ENCODE data around the gene FOS. TPM values are rescaled to one million over a fixed set of nuclear protein-coding genes. Genes with fewer than 3 reads are reported as not detected.

Gene FOS
- 10 to 100 TPM; 12.7 to 68.3 TPM for total RNA-seq

DNA sequence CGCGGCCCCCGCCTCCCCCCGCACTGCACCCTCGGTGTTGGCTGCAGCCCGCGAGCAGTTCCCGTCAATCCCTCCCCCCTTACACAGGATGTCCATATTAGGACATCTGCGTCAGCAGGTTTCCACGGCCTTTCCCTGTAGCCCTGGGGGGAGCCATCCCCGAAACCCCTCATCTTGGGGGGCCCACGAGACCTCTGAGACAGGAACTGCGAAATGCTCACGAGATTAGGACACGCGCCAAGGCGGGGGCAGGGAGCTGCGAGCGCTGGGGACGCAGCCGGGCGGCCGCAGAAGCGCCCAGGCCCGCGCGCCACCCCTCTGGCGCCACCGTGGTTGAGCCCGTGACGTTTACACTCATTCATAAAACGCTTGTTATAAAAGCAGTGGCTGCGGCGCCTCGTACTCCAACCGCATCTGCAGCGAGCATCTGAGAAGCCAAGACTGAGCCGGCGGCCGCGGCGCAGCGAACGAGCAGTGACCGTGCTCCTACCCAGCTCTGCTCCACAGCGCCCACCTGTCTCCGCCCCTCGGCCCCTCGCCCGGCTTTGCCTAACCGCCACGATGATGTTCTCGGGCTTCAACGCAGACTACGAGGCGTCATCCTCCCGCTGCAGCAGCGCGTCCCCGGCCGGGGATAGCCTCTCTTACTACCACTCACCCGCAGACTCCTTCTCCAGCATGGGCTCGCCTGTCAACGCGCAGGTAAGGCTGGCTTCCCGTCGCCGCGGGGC lies at the start of gene FOS:
Gene FOS (plus strand): TSS at position 407 of the 731 bp plus-strand sequence. CDS start 155 bp downstream, at position 562.

Small RNA genes within 50 kb of the gene (small RNA-seq; reads per million reads assigned to genes)
- gene RF00004: 0 reads per million in 2 donors

Other genes with a start within 250 kb of the FOS start
- gene MLH3, start 227.4 kb upstream of the FOS start, total RNA-seq: 10 to 100 TPM; 15.1 to 15.3 TPM
- gene ACYP1, start 214.8 kb upstream of the FOS start, total RNA-seq: 10 to 100 TPM; 12.4 to 17.3 TPM
- 1 to 10 TPM; 1.4 to 2.7 TPM for gene ZC2HC1C, start 209.2 kb upstream of the FOS start, total RNA-seq
- 10 to 100 TPM; 32.3 to 57.1 TPM for gene NEK9, start 151.8 kb upstream of the FOS start, total RNA-seq
- gene TMED10, start 102.2 kb upstream of the FOS start, total RNA-seq: 100 to 1,000 TPM; 283 to 311 TPM
- gene JDP2, start 149.2 kb downstream of the FOS start, total RNA-seq: 1 to 10 TPM; 3.3 to 4.5 TPM
- 1 to 10 TPM; 6.5 to 7.0 TPM for gene BATF, start 243.6 kb downstream of the FOS start, total RNA-seq